MCF 10A (cell line): ENCODE data around the gene RPUSD2. TPM values are rescaled to one million over a fixed set of nuclear protein-coding genes. Genes with fewer than 3 reads are reported as not detected.

Source experiments
- BruUV-seq: library from RNA; stranded (reverse); fragments of 400-500 nt; replicated peaks from 2 replicates; lab custom pipeline; 2021; lab: Mats Ljungman, UMichigan
- CTCF ChIA-PET: fragments of 300-600 bp; sonication (Branson Sonifier 250); formaldehyde crosslinking; extraction: SDS; loops from one replicate; lab custom pipeline; 2021; ENCODE audit warnings: antibody characterized with exemption, inconsistent platforms; lab: Yijun Ruan, JAX
- POLR2A ChIA-PET: fragments of 300-600, 350-650 bp; sonication (Branson Sonifier 250); formaldehyde crosslinking; extraction: SDS; loops from one replicate; lab custom pipeline; 2020; ENCODE audit warnings: antibody characterized with exemption, inconsistent platforms; lab: Yijun Ruan, JAX
- DNase-seq: peaks from one replicate; pipeline ENCODE4 v3.0.0-alpha.2; 2018; ENCODE audit not compliant: unreplicated experiment
- H3K27ac Mint-ChIP-seq: one replicate; pipeline ENCODE4 v1.8.0; 2022; ENCODE audit warnings: mild to moderate bottlenecking, low read depth, mixed read lengths; ENCODE audit not compliant: unreplicated experiment
- H3K27me3 Mint-ChIP-seq: one replicate; pipeline ENCODE4 v1.8.0; 2022; ENCODE audit warnings: mixed read lengths; ENCODE audit not compliant: insufficient read depth, unreplicated experiment
- H3K36me3 Mint-ChIP-seq: one replicate; pipeline ENCODE4 v1.8.0; 2022; ENCODE audit warnings: mild to moderate bottlenecking, moderate library complexity, mixed read lengths; ENCODE audit not compliant: insufficient read depth, unreplicated experiment
- H3K4me1 Mint-ChIP-seq: one replicate; pipeline ENCODE4 v1.8.0; 2022; ENCODE audit warnings: mixed read lengths; ENCODE audit not compliant: insufficient read depth, unreplicated experiment
- H3K4me3 Mint-ChIP-seq: one replicate; pipeline ENCODE4 v1.8.0; 2022; ENCODE audit warnings: mild to moderate bottlenecking, moderate library complexity, mixed read lengths; ENCODE audit not compliant: unreplicated experiment
- H3K9me3 Mint-ChIP-seq: one replicate; pipeline ENCODE4 v1.8.0; 2022; ENCODE audit warnings: mixed read lengths; ENCODE audit not compliant: unreplicated experiment
- CTCF ChIP-seq: fragments of 200-600 bp; IDR thresholded peaks from one replicate; pipeline ENCODE4 v1.8.0; 2022; ENCODE audit warnings: antibody characterized with exemption, mild to moderate bottlenecking; ENCODE audit not compliant: unreplicated experiment
- intact Hi-C: fragments of 100-400 bp; cut with micrococcal nuclease; formaldehyde crosslinking; loops from 2 replicates; pipeline ENCODE4 v1.14.1; 2022
- total RNA-seq: library from RNA; stranded (reverse); gene quantifications from 2 replicates; pipeline ENCODE4 v1.2.3, GENCODE V29; 2022

RPUSD2 gene
- total RNA-seq, 1 experiment from 2014 or later = 13.4 TPM

DNA sequence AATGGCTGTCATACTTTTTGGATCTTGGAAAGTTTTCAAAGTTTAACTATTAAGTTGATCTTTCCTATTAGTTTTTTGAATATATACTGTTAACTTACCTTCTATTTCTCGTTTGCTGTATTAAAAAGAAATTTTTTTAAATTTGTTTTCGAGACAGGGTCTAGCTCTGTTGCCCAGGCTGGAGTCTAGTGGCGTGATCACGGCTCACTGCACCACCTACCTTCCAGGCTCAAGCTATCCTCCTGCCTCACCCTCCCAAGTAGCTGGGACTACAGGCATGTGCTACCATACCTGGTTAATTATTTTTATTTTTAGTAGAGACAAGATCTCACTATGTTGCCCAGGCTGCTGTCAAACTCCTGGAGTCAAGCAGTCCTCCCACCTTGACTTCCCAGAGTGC is 29.6 kb downstream of the RPUSD2 start:
- BruUV-seq = no TSS peak
- ChIA-PET CTCF (interaction anchor here (0.5 to 1.4 kb wide), 5 partner anchors 21 to 586 kb away, joined by 3 to 7 read pairs (median 3); no protein-coding TSS in a partner anchor), POLR2A (interaction anchor here (1.0 to 1.2 kb wide), 2 partner anchors 10 to 247 kb away, joined by 4 read pairs; no protein-coding TSS in a partner anchor)
- intact Hi-C loops = loop anchor here (10.0 kb wide), 1 partner anchor 166 kb away; the partner anchor contains the start of genes C15orf62 and GCHFR
- TF ChIP-seq CTCF = no peak
- Mint-ChIP-seq H3K36me3 (peaks cover 4% of the 10 kb centered on the region), H3K4me1 (peaks cover 6% of the 10 kb centered on the region), H3K9me3 (no peaks in the 10 kb centered on the region), H3K27ac (no peak overlapping the region), H3K27me3 (no peaks in the 10 kb centered on the region), H3K4me3 (no peak overlapping the region)
- no peak for DNase-seq

DNA sequence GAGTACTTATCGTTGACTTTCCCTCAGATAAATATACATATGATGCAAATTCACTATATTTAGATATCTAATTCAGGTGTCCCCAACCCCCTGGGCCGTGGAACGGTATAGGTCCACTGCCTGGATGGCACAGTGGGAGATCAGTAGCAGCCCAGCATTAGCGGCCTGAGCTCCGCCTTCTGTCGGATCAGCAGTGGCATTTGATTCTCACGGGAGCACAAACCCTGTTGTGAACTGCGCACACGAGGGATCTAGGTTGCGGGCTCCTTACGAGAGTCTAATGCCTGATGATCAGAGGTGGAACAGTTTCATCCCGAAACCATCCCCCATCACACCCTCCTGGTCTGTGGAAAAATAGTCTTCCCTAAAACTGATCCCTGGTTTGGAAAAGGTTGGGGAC is 31.9 kb downstream of the RPUSD2 start:
- ChIA-PET CTCF (interaction anchor here (1.6 kb wide), 1 partner anchor 8 kb away, joined by 5 read pairs; no protein-coding TSS in a partner anchor), POLR2A (interaction anchor here (0.8 kb wide), 1 partner anchor 11 kb away, joined by 6 read pairs; no protein-coding TSS in a partner anchor)
- no TSS peak for BruUV-seq
- DNase-seq = no peak
- no peaks in the 10 kb centered on the region for H3K9me3 Mint-ChIP-seq
- no peaks in the 10 kb centered on the region for H3K4me1 Mint-ChIP-seq
- intact Hi-C loops = no loop called here
- H3K27ac Mint-ChIP-seq = no peak overlapping the region
- no peak for TF ChIP-seq CTCF
- H3K27me3 Mint-ChIP-seq = no peaks in the 10 kb centered on the region
- H3K36me3 Mint-ChIP-seq = no peaks in the 10 kb centered on the region
- no peak overlapping the region for H3K4me3 Mint-ChIP-seq

DNA sequence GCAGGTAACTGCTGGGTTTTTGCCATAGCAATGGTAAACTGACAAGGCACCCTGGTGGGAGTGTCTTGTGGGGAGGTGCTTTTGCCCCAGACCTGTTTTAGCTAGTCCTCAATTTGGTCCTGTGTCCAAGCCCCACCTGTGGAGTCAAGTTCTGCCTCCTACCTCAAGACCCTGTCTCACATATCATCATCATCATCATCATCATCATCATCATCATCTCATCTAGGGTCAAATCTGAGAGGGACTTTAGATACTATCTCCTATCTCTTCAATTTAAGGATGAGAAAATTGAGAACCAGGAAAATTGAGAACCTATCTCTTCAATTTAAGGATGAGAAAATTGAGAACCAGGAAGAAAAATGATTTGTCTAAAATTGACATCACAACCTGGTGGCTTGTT is 34.8 kb downstream of the RPUSD2 start:
- intact Hi-C loops = no loop called here
- POLR2A ChIA-PET = interaction anchor here (0.6 kb wide), 1 partner anchor 17 kb away, joined by 3 read pairs; no protein-coding TSS in a partner anchor
- Mint-ChIP-seq H3K4me3 (no peak overlapping the region), H3K27me3 (no peaks in the 10 kb centered on the region), H3K27ac (no peak overlapping the region), H3K36me3 (no peaks in the 10 kb centered on the region), H3K4me1 (no peaks in the 10 kb centered on the region), H3K9me3 (no peaks in the 10 kb centered on the region)
- DNase-seq = no peak
- CTCF ChIA-PET = interaction anchor here (0.6 to 1.6 kb wide), 3 partner anchors 14 to 1209 kb away, joined by 3 to 5 read pairs (median 3); no protein-coding TSS in a partner anchor
- no peak for TF ChIP-seq CTCF
- BruUV-seq = no TSS peak

- no peak overlapping the region for H3K27ac Mint-ChIP-seq
- BruUV-seq = no TSS peak
- H3K27me3 Mint-ChIP-seq = no peaks in the 10 kb centered on the region
- POLR2A ChIA-PET = interaction anchor here (0.7 kb wide), 1 partner anchor 95 kb away, joined by 3 read pairs; no protein-coding TSS in a partner anchor
- TF ChIP-seq CTCF = no peak
- H3K36me3 Mint-ChIP-seq = peaks cover 10% of the 10 kb centered on the region
- no peaks in the 10 kb centered on the region for H3K9me3 Mint-ChIP-seq
- CTCF ChIA-PET = no interaction called here
- H3K4me3 Mint-ChIP-seq = no peak overlapping the region
- no peaks in the 10 kb centered on the region for H3K4me1 Mint-ChIP-seq
- no peak for DNase-seq
- intact Hi-C loops = no loop called here
Measured at GRCh38 chr15:40613080-40613479, 44.0 kb downstream of the RPUSD2 start.
